GM21367 (cell line): ENCODE data around the gene RBM10.

ENCODE experiments used
- ATAC-seq: cut with Tn5 transposase; IDR thresholded peaks from one replicate; pipeline ENCODE4 v1.9.1; 2021; ENCODE audit not compliant: unreplicated experiment

RBM10 gene

GRCh38 chrX:47216393-47216925 is 71.4 kb downstream of the RBM10 start:
- no peak for ATAC-seq

GRCh38 chrX:47217121-47217851 is 72.3 kb downstream of the RBM10 start:
- ATAC-seq, result no peak

- ATAC-seq, result peak; percentile 75
Observed at GRCh38 chrX:47217852-47218279, 72.8 kb downstream of the RBM10 start.

- peak; percentile 17 for ATAC-seq
Observed at GRCh38 chrX:47218280-47218919, 73.4 kb downstream of the RBM10 start, which contains the start of gene CDK16. Gene CDK16 (plus strand): TSS chrX:47218681. CDS start chrX:47223558, 4,877 bp downstream.

- ATAC-seq, result no peak
Observed at GRCh38 chrX:47218920-47219815, 74.1 kb downstream of the RBM10 start.

GRCh38 chrX:47221756-47222155 is 76.7 kb downstream of the RBM10 start:
- ATAC-seq, result no peak

- no peak for ATAC-seq
Observed at GRCh38 chrX:47222751-47223350, 77.8 kb downstream of the RBM10 start.

GRCh38 chrX:47223476-47224250 is 78.6 kb downstream of the RBM10 start:
- no peak for ATAC-seq

GRCh38 chrX:47224266-47224895 is 79.4 kb downstream of the RBM10 start:
- no peak for ATAC-seq

GRCh38 chrX:47224896-47225290 is 79.9 kb downstream of the RBM10 start:
- ATAC-seq, result no peak

GRCh38 chrX:47226071-47226470 is 81.0 kb downstream of the RBM10 start:
- ATAC-seq, result no peak

- no peak for ATAC-seq
Observed at GRCh38 chrX:47226531-47227333, 81.7 kb downstream of the RBM10 start.

GRCh38 chrX:47227334-47227583 is 82.2 kb downstream of the RBM10 start:
- no peak for ATAC-seq

GRCh38 chrX:47228550-47229270 is 83.7 kb downstream of the RBM10 start:
- ATAC-seq, result no peak

GRCh38 chrX:47229427-47229826 is 84.4 kb downstream of the RBM10 start:
- no peak for ATAC-seq

- no peak for ATAC-seq
Observed at GRCh38 chrX:47230136-47230868, 85.3 kb downstream of the RBM10 start.

GRCh38 chrX:47231167-47231566 is 86.1 kb downstream of the RBM10 start:
- ATAC-seq, result no peak
